GM18519 (cell line): ENCODE measurements around the gene BPIFB2.
"Not testable (repeated sequence)": the region's sequence is repeated elsewhere in the genome, so short reads cannot be mapped to it uniquely, and the experiment has no call there.

Experiments used
- ATAC-seq: cut with Tn5 transposase; IDR thresholded peaks from one replicate; pipeline ENCODE4 v1.9.1; 2021; ENCODE audit warnings: mild to moderate bottlenecking, moderate library complexity; ENCODE audit not compliant: unreplicated experiment, low FRiP score

The BPIFB2 gene

DNA sequence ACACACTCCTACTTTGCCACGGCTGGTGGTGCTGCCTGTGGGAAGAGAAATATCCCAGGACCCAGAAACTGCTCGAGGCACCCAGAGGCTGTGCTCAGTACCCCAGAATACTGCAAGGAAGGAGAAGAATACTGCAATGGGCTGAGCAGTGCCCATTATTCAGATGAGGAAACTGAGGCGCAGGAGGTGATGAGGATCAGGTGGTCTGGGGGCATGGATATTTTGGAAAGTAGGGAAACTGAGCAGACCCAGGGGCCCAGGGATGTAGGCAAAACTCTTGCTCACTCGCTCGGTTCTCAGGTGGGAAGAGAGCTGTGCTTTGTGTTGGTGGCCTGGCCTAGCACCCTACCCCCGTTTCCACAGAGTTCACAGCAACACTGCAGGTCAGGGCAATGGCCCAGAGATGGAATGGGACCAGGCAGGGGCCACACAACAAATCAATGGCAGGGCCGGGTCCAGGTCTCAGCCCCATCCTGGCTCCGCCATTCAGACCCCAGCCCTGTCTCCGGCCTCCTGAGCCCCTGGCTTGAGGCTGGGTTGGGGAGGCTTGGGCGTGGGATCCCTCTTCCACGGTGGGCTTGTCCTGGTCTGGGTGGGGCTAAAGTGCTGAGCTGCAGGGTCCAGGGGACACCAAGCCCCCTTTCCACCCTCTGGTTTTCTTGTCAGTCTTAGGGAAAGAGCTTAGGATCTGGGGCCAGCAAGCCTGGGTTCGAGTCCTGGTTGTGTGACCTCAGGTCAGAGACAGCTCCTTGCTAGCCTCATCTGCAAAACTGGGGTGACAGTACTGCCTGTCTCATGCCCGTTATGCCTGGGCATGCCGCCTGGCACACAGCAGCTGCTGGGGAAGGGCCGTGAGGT lies 37.2 kb upstream of the BPIFB2 start:
- no peak for ATAC-seq

DNA sequence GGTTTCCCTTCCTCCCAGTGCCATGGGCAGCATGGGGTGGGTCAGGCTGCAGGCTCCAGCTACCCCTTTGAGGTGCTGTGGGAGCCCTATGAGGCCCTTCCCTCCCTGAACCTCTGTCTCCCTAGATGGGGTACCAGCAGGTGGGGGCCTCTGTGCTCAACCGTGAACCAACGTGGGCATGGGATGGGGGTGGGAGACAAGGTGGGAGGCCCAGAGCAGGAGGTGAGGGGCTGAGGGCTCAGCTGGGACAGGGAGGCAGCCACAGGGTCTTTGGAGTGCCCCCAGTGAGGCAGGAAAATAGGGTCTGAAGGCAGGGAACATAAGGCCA lies 36.6 kb upstream of the BPIFB2 start:
- ATAC-seq = no peak

DNA sequence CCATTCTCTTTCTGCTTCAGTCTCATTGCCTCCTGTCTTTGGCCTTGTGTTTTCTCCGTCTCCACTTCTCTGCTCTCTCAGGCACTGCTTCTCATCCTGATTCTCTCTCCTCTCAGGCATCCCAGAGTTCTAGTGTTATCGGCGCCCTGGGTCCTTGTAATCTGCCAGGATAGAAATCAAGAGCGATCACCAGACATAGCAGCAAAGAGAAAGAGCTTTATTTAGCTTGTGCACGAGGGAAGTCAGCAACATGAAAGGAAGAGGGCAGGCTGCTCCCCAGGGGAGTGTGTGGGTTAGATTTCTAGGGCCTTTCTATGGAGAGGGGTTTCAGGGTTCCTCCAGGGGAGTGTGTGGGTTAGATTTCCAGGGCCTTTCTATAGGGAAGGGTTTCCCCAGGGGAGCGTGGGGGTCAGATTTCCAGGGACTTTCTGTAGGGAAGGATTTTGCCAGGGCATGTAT lies 35.8 kb upstream of the BPIFB2 start:
- no peak for ATAC-seq

DNA sequence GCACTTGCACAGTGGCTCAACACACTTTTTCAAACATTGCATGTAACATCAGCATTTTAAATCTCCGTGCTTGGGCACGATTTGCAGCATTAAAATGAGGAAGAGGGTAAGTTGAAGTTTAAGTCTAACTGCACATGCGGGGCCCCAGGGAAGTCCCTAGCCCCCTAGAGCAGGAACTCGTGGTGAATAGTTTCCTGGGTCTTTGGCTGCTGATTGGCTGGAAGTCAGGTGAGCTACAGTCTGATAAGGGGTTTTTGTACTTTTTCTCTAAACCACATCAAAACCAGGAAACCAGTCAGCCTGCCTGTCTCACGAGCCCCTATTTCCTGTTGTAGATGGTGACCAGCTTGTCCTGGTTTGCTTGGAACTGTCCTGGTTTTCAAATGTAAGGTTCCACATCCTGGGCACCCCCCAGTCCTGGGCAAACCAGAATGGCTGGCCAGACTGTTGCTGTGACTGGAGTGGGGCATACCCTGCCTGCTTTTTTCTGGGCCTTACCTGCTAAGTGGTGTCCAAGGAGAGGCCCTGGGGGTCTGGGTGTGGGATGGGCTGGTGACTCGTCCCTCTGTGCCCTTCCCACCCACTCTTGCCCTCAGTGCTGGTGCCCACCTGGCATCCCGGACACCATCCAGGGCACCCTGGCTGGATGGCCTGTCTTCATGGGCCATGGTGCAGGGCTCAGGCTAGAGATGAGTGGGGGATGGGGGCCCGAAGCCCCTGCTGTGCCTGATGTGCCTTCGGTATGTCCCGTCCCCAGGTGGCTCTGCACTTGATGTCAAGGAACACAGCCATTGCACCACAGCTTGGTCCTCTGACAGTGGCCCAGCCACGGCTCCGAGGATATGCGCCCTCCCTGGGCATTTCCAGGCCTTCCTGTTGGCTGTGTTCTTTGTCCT lies 35.1 kb upstream of the BPIFB2 start:
- ATAC-seq = peak; percentile 71

DNA sequence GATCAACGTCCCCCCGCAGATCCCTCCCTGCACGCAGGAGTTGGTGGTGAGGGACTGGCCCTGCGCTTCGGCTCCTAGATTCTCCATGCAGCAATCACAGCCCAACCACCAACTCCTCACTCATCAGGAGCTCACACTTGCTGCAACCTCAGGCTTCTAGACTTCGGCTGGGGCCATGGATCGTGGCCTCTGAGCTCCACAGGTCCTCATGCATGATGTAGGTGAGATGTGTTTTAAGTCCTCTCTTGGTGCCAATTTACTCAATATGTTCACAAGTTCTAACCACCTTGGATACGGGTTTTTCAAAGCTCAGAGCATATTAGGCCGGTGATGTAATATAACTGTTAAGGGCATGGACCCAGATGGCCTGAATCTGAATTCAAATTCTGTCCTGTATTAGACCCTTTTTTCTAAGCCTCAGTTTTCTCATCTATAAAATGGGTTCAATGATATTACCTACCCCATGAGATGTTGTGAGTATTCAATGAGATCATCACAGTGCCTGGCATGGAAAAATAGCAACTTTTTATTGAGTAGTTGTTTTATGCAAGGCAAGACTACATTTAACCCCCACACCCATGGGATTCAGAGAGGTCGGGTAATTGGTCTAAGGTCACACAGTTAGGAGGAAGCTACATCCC lies 34.3 kb upstream of the BPIFB2 start:
- ATAC-seq = no peak

DNA sequence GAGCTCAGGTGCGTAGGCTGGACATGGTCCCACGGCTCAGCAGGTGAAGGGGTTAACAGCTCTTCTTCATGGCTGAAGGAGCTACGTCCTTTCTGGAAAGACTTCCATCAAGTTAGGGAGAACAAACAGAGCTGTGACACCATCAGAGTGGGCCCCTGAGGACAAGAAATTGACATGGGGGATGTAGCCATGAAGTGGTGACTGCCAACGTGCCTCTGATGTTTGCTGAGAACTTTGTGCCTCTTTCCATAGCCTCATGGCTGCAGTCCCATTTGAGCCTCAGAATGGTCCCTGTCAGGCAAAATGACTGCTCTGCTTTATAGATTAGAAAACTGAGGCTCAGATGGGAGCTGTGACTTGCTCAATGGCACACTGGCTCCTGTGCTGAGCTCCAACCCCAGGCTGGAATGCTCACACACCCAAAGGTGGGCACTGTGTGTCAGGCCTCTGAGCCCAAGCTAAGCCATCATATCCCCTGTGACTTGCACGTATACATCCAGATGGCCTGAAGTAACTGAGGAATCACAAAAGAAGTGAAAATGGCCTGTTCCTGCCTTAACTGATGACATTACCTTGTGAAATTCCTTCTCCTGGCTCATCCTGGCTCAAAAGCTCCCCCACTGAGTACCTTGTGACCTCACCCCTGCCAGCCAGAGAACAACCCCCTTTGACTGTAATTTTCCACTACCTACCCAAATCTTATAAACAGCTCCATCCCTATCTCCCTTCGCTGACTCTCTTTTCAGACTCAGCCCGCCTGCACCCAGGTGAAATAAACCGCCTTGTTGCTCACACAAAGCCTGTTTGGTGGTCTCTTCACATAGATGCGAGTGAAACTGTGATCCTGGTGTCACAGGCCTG lies 33.1 kb upstream of the BPIFB2 start:
- ATAC-seq = not testable (repeated sequence)

DNA sequence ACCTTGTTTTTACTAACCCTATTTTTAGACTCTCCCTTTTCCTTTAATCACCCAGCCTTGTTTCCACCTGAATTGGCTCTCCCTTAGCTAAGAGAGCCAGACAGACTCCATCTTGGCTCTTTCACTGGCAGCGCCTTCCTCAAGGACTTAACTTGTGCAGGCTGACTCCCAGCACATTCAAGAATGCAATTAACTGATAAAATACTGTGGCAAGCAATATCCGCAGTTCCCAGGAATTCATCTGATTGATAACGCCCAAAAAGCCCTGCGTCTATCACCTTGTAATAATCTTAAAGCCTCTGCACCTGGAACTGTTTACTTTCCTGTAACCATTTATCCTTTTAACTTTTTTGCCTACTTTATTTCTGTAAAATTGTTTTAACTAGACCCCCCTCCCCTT lies 32.4 kb upstream of the BPIFB2 start:
- not testable (repeated sequence) for ATAC-seq

DNA sequence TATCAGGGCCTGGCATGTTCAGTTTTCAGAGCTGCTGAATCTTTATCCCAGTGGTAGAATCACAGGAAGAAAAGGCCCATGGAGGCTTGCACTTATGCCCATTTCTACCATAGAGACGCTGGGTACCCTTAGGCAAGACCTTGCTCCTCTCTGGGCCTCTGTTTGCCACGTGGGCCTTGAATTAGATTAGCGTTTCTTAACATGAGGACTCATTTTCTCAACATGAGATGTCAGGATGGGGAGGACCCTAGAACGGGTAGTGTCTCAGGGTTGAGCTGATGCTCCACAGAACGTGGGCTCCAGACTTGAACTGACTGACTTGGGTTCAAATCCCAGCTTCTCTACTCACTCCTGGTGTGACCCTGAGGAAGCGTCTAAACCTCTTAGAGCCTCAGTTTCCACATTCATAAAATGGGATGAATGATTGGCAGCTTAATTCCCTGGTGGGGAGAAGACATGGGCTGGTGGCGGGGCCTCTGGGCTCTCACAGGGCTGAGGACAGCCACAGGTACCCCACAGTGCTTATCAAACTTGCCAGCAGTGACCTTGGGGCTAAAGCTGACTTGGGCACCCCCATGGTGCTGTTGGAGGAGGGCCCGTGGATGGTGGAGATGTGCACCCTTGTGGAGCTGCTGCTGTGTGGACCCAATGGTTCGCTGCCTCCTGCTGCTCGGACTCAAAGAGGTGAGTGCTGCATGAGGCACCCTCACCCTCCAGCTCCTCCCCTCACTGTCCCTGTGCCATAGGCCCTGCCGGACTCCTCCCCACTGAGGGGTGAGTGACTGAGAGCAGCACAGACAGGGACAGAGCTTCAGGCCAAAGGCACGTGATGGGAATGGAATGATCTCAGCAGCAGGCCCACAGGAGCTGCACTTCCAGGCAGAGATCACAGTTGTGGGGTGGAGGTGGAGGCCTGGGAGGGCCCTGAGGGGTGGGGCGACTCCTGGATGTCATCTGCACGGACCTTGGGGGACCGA lies 31.5 kb upstream of the BPIFB2 start:
- ATAC-seq = no peak

DNA sequence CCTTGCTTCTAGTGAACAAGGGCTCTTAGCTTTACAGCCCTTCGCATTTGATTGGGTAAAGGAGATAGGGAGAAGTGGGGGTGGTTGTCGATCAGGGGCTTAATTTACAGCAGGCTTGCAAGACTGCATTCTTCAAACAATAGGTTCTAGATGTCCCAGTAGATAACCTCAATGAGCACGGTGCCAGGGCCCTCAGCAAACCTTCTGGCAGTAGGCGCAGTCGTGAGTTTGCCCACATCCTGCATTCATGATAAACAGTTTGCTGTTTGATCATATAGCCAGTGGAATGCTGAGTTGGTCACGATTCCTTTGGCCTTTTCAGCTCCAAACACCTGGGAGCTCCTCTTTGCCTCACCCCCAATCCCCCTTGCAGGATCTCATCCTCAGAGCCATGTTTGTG lies 30.8 kb upstream of the BPIFB2 start:
- no peak for ATAC-seq

DNA sequence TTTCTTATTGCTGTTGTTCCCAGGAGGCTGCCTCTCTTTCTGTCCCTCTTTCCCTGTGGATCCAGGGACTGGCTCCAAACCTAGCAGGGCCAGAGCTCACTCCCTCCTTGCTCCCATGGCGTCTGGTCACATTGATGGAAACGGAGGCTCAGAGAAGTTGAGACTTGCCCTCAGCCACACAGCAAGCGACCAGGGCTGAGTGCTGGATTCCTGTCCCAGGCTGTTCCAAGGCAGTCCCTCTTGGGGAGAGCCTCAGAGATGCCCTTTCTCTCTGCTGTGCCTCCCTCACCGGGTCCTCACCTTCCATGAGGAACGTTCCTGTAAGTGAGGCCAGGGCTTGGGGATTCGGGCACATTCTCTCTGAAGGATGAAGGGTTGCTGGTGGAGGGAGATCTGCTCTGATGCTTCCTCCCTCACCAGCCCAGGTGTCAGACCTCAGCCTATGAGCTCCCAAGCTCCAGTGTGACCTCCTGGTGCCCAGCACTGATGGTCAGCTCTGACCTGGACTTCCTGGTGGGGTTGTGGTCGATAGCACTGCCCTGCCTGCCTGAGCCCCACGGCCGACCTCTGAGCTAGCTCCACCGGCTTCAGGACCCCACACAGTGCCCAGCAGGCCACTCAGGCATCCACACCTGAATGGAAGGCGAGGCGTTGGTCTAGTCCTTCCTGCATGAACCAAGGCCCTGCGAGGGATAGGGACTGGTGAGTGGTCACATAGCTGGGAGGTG lies 30.1 kb upstream of the BPIFB2 start:
- no peak for ATAC-seq

DNA sequence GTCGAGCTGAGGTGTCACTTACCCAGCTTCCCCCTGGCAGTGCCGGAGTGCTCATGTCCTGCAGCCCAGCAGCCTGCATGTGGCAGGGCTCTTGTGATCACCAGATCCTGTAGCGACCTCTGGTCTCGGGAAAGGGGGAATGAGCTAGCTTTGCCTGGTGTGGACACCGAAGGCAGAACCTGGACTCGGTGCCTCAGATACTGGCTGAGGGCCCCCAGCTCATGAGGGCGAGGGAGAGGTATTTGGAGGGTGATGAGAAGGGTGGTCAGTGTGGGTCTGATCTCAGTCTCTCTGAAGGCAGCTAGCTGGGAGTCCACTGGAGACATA lies 29.5 kb upstream of the BPIFB2 start:
- ATAC-seq = no peak

DNA sequence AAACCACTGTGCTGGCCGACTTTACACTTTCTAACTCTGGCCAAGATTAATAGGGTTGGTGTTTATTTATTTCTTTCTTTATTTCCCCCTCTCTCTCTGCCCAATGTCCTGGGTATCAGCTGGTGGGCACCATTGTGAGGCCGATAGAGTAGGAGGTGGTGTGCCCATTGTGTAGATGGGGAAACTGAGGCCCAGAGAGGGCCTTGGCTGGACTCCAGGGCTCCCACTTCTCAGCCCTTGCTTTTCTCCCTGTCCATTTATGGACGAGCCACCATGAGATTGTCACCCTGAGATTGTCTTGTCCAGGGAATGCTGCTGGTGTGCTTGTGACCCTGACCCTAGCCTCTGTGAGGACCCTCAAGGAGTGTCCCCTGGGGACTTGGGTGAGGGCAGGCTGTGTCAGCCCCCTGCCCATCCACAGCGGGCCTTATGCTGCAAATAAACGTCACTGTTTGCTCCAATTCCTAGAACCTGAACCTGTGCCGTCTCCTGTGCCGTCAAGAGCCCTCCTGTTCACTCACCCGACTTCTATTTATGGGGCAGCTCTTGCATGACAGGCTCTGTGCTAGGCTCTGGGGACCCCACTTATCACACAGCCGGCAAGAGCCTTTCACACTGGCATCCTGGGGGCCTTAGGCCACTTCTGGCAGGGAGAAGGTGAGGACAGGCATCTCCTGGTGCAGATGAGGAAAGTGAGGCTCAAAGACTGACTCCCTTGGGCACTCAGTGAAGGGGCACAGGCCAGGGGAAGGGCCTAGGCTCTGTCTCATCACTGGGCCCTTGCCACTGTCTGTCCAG lies 28.1 kb upstream of the BPIFB2 start:
- no peak for ATAC-seq

DNA sequence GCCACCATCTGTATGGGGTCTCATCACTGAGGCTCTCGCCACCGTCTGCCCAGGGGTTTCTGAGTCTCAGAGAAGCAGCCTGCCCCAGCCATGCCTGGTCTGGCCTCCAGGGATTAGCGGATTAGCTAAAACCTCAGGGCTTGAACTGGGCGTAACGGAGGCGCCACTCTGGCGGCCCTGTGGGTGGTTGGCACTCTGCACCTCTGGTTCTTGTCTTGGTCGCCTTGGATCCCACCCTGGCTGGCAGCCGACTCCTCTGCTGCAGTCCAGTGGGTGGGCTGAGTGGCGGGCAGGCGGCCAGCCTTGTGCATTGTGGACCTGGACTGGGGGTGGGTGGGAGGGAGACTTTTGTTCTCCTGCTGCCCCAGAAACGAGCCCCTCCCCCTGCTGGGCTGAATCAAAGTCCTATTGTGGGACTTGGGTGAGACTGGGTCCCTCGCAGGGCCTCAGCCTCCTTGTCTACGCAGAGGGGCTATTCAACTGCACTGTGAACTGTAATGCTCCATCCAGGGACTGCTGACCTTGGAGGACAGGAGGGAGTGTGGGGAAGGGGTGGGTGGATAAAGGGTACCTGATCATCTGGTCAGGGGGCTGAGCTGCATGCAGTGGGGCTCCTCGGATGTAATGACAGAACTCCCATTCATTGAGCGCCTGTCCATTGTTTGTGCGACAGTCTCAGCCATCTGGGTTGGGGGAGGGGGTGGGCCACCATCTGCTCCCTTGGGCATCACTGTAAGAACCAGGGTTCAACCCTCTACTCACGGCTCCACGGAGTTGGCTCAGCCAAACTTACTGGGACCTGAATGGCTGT lies 27.2 kb upstream of the BPIFB2 start:
- no peak for ATAC-seq

DNA sequence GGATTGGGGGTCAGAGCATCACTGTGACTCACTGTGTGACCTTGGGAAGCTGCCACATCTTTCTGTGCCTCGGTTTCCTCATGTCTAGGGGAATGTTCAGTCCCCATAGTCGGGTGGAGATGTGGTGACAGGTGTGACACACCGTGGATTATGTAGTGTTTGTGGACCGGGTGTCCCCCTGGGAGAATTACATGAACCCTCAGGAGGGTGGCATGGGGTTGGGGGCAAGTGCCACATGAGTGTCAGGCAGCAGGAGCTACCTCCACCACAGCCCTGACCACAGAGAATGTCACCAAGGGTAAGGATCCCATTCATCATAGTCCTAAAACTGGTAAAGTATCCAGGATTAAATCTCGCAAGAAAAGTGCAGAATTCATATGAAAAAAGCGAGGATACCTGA lies 26.5 kb upstream of the BPIFB2 start:
- ATAC-seq = no peak

DNA sequence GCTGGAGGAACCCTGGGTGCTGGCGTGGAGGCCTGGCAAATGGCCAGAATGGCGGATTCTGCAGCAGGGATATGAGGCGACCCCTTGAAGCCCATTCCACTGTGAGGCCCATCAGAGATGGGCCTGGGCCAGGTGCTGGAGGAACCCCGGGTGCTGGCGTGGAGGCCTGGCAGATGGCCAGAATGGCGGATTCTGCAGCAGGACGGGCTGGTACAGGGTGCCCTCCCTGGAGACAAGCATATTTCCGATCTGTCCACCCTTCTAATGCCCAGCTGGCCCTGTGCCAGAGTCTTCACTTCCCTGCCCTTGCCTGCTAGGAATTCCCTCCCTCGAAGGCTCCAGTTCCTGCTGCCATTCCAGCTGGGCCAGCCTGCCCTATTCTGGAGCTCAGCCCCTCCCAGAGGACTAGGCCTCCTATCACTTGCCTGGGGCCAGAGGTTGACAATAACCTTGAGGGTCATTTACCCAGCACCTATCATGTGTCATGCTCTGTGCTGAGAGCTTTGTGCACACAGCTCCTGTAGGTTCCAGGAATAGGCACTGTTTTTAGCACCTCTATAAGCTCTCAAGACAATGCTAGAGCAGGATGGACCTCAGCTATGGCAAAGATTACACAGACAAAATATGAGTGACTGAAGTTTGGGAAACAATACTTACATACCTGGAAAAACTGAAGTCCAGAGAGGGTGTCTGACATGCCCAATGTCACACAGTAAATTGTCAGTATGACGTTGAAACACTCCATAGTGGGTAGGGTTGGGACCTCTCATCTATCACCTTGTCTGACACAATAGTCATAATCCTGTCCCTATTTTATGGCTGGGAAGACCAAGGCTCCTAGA lies 24.7 kb upstream of the BPIFB2 start:
- no peak for ATAC-seq

DNA sequence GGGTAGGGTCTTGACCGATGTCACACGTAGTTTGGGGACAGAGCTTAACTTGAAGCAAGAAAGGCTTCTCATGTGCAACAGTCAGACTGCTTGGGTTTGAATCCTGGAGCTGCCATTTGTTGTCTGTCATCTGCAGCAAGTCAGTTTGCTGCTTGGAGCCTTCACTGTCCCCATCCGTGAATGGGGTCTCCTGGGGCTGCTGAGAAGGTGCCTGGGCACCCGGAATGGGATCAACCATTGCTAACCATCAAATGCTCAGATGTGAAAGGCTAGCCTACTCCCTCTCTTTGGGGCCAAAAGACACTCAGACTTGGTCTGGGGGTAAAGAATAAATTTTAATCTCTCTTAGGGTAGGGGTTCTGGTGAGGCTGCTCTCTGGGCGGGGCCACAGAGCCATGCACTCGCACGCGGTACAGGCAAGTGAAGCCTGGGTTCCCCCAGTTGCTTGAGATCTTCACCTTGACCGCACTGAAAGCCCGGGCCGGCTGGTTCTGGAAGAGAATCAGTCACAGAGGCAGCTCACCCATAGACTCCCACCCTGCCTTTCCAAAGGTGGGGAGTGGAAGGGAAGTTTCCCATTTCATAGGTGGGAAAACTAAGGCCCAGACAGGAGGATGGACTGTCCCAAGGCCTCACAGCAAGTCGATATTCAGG lies 23.9 kb upstream of the BPIFB2 start:
- no peak for ATAC-seq
